AG10803 (cell line): ENCODE data around the gene LONRF2.
"Not testable (repeated sequence)": the region's sequence is repeated elsewhere in the genome, so short reads cannot be mapped to it uniquely, and the experiment has no call there.

ENCODE experiments used
- DNase-seq: peaks from one replicate; pipeline ENCODE4 v3.0.0; 2010; ENCODE audit warnings: low read depth
- H3K4me3 ChIP-seq: 2 replicates; pipeline ENCODE4 v1.5.1; 2011; ENCODE audit warnings: mild to moderate bottlenecking, low read length, control low read depth
- TF ChIP-seq, protein P1 (sequence below): conservative IDR thresholded peaks from 2 replicates; pipeline ENCODE4 v1.5.1; 2011; ENCODE audit warnings: mild to moderate bottlenecking, low read length, control low read depth, inconsistent platforms

Gene LONRF2

DNA sequence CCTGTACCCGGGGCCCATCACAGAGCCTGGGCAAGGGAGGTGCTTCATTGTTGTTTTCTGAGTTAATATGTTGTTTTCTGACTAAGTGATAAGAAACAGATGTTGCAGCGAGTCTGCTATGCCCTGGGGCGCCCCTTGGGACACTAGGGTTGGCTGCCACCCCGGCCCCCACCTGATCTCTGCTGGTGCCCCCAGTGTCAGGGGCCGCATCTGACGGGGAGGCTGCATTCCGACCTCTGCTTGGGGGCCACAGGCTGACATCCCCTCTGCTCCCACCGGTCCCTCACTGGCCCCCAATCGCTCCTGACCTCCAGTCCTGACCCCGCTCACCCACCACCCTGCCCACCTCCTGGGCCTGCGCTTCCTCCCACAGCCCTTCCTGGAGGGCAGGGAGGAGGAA is 65.9 kb downstream of the LONRF2 start:
- no peak for DNase-seq
- TF ChIP-seq, protein P1, sequence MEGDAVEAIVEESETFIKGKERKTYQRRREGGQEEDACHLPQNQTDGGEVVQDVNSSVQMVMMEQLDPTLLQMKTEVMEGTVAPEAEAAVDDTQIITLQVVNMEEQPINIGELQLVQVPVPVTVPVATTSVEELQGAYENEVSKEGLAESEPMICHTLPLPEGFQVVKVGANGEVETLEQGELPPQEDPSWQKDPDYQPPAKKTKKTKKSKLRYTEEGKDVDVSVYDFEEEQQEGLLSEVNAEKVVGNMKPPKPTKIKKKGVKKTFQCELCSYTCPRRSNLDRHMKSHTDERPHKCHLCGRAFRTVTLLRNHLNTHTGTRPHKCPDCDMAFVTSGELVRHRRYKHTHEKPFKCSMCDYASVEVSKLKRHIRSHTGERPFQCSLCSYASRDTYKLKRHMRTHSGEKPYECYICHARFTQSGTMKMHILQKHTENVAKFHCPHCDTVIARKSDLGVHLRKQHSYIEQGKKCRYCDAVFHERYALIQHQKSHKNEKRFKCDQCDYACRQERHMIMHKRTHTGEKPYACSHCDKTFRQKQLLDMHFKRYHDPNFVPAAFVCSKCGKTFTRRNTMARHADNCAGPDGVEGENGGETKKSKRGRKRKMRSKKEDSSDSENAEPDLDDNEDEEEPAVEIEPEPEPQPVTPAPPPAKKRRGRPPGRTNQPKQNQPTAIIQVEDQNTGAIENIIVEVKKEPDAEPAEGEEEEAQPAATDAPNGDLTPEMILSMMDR: no peak
- no peak overlapping the region for H3K4me3 ChIP-seq

DNA sequence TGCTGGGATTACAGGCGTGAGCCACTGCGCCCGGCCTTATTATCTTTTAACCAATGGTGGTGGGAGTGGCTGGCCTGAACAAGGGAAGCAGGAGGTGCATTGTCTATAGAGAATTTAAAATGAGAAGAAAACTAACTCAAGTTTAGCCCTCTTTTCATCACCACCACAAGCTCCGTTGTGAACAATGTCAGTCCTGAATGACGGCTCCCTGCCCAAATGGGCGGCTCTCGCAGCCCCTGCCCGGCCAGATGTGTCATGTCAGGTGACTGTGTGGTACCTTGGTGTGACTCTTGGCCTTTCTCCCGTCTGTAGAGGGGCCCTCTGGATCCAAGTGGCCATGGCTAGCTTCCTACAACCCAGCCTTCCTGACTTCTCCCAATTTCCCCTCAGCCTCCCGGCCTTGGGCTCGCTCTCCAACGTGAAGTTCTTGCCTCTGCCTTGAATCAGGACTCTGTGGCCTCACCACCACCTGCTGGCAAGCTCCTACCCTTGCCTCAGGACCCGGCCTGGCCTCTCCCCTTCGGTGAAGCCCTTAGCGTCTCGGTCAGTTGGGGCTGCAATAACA is 67.6 kb downstream of the LONRF2 start:
- no peak overlapping the region for H3K4me3 ChIP-seq
- no peak for DNase-seq
- TF ChIP-seq, protein P1: no peak

DNA sequence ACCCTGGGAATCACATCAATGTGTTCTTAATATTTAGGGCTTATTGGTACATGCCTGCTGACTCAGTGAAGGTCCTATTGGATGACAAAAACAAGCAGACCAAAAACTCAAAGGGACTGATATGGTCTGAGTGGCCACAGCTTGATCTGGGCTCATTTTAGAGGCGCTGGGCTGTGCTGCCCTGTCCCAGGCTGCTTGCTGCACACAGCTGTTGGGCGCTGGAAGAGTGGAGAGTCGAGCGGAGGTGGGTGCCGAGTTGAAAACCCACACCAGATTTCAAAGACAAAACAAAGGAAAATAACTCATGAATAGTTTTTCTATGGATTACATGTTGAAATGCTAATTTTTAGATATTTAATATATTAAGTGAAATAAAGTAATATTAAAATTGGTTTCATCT is 68.5 kb downstream of the LONRF2 start:
- H3K4me3 ChIP-seq: no peak overlapping the region
- DNase-seq: no peak
- TF ChIP-seq, protein P1: no peak

DNA sequence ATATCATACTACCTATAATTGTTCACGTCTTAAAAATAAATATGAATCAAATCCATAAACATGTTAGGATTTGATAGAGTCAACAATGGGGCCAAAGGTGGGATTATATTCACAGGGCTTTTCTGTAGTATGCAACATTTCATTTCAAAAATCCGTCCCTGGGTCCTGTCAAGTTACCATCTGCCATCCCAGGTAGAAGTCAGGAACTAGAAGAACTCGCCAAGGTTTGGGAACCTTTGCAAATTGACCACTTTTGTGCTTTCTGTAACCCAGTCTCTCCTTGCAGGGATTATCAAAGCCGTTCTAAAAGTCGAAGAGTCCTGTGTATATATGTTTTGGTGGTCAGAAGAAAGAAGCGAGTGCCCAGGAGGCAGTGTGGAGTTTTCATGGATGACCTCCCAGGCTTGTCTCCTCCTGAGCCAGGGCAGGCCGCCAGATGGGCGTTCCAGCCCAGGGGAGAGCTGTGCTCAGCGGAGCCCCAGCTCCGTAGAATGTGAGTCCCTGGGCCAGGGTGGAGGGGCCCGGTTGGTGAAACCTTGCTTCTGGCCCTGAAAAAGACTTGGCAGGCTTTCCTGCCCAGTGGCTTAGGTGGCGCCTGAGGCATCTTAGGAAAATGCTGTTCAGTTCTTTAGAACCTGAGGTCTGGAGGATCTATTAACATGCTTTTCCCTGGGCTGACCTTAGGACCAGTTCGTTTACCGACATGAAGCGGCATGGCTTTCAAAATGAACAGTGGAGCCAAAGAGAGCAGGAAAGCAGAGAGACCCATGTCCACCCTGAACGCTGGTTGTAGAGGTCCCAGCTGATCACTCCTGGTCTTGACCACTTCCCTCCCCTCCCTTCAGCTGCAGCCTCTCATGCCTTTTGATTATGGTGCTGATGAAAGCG is 69.2 kb downstream of the LONRF2 start:
- no peak for DNase-seq
- no peak overlapping the region for H3K4me3 ChIP-seq
- TF ChIP-seq, protein P1: no peak

DNA sequence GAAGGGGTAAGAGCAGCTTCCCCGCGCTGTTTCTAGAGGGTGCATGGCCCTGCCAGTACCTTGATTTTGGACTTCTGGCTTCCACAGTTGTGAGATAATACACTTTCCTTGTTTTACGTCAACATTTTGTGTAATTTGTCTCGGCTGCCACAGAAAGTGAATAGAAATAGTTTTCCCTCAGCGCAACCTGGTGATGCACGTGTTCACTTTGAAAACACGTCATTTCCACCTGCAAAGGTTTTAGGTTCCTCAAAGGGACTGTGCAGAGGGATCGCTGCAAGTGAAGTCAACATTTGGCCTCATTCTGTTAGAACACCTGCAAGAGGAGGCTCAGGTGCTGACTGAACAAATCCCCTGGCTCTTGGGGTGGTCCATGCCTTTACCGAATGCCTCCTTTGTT is 71.7 kb downstream of the LONRF2 start:
- DNase-seq: no peak
- TF ChIP-seq, protein P1: no peak
- H3K4me3 ChIP-seq: no peak overlapping the region

DNA sequence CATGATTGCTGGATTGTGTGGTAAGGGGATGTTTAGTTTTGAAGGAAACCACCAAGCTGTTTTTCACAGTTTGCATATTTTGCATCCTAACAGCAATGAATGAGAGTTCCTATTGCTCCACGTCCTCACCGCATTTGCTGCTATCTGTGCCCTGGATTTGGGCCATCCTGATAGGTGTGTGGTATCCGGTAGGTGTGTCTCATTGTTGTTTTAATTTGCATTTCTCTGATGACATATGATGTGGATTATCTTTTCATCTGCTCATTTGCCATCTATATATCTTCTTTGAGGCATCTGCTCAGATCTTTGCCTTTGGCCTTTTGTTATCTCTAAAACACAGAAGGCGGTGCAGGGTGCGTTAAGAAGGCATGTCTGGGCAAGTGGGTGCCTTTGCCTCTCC is 73.3 kb downstream of the LONRF2 start:
- TF ChIP-seq, protein P1: no peak
- no peak for DNase-seq
- H3K4me3 ChIP-seq: no peak overlapping the region

DNA sequence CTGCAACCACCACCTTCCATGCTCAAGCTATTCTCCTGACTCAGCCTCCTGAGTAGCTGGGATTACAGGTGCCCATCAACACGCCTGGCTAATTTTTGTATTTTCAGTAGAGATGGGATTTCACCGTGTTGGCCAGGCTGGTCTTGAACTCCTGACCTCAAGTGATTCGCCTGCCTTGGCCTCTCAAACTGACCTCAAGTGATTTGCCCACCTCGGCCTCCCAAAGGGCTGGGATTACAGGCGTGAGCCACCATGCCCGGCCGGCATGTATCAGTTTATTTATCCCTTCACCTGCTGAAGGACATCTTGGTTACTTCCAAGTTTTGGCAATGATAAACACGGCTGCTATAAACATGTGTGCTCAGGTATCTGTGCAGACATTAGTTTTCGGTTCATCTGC is 73.7 kb downstream of the LONRF2 start:
- not testable (repeated sequence) for DNase-seq, H3K4me3 ChIP-seq
